OCI-LY3 (cell line): ENCODE data around the gene MIPOL1.

Experiments
- EZH2phosphoT487 ChIP-seq: fragments of 200-600 bp; shearing (Covaris generic); IDR thresholded peaks from 2 replicates; pipeline ENCODE4 v1.6.1; 2018; ENCODE audit warnings: antibody characterized with exemption, mixed run types, low read depth
- TF ChIP-seq, protein P1 (sequence below): fragments of 200-600, 300-600 bp; sonication (generic); IDR thresholded peaks from 2 replicates; pipeline ENCODE4 v1.5.1; 2014; ENCODE audit warnings: antibody characterized with exemption, low read length, low read depth

- TF ChIP-seq, protein P1, sequence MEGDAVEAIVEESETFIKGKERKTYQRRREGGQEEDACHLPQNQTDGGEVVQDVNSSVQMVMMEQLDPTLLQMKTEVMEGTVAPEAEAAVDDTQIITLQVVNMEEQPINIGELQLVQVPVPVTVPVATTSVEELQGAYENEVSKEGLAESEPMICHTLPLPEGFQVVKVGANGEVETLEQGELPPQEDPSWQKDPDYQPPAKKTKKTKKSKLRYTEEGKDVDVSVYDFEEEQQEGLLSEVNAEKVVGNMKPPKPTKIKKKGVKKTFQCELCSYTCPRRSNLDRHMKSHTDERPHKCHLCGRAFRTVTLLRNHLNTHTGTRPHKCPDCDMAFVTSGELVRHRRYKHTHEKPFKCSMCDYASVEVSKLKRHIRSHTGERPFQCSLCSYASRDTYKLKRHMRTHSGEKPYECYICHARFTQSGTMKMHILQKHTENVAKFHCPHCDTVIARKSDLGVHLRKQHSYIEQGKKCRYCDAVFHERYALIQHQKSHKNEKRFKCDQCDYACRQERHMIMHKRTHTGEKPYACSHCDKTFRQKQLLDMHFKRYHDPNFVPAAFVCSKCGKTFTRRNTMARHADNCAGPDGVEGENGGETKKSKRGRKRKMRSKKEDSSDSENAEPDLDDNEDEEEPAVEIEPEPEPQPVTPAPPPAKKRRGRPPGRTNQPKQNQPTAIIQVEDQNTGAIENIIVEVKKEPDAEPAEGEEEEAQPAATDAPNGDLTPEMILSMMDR: no peak
- no peak for TF ChIP-seq EZH2phosphoT487
These were observed 276.5 kb downstream of the MIPOL1 start for GRCh38 chr14:37474191-37474590.
